Body of pancreas (tissue), 4 donors: ENCODE data around the gene LIPC.

Source experiments
- CTCF ChIP-seq, 7 experiments: fragments of 450-650 bp in 4 of 7; fragments of 200-600 bp in 3 of 7; sonication (generic) in 3 of 7; IDR thresholded peaks; one replicate each; pipeline ENCODE4 v1.5.1; 2016 to 2019; ENCODE audit warnings: antibody characterized with exemption in 7 of 7
- POLR2A ChIP-seq, 3 donors: fragments of 450-650 bp; IDR thresholded peaks; one replicate each; pipeline ENCODE4 v1.6.1; 2016; ENCODE audit warnings: antibody characterized with exemption in 3 of 3, mild to moderate bottlenecking in 2 of 3

GRCh38 chr15:58479941-58480340 lies 48.1 kb downstream of the LIPC start:
- TF ChIP-seq CTCF (IDR thresholded peaks at IDR 0.05) (no peak), POLR2A (IDR thresholded peaks at IDR 0.05) (no peak)
